WERI-Rb-1 (cell line): ENCODE data around the gene EMC7.
"Not testable (repeated sequence)": the region's sequence is repeated elsewhere in the genome, so short reads cannot be mapped to it uniquely, and the experiment has no call there.

Experiments
- DNase-seq: peaks from one replicate; pipeline ENCODE4 v3.0.0-alpha.2; 2020
- H3K27ac ChIP-seq: fragments of 250-450 bp; sonication (Bioruptor Pico); 2 replicates; pipeline ENCODE4 v1.5.1; 2020; ENCODE audit warnings: mild to moderate bottlenecking, moderate library complexity
- H3K27me3 ChIP-seq: fragments of 250-450 bp; sonication (Bioruptor Pico); 2 replicates; pipeline ENCODE4 v1.5.1; 2021; ENCODE audit warnings: mild to moderate bottlenecking, low read depth, moderate library complexity; ENCODE audit not compliant: insufficient read depth, severe bottlenecking
- H3K36me3 ChIP-seq: fragments of 250-450 bp; sonication (Bioruptor Pico); 2 replicates; pipeline ENCODE4 v1.5.1; 2020; ENCODE audit warnings: mild to moderate bottlenecking, moderate library complexity
- H3K4me3 ChIP-seq: 2 replicates; pipeline ENCODE4 v1.5.1; 2011; ENCODE audit warnings: low read depth, mild to moderate bottlenecking, control low read depth, low read length
- H3K9me3 ChIP-seq: fragments of 250-450 bp; sonication (Bioruptor Pico); 2 replicates; pipeline ENCODE4 v1.5.1; 2021; ENCODE audit warnings: mild to moderate bottlenecking, moderate library complexity; ENCODE audit not compliant: severe bottlenecking
- CTCF ChIP-seq: IDR thresholded peaks from 2 replicates; pipeline ENCODE4 v1.5.1; 2011; ENCODE audit warnings: low read depth, mild to moderate bottlenecking, control low read depth, inconsistent platforms, low read length

The EMC7 gene

GRCh38 chr15:34126522-34126921 lies 24.9 kb upstream of the EMC7 start:
- DNase-seq: no peak
- Histone ChIP-seq H3K4me3 (no peak overlapping the region), H3K36me3 (no peaks in the 10 kb centered on the region), H3K9me3 (no peaks in the 10 kb centered on the region), H3K27ac (no peak overlapping the region), H3K27me3 (no peaks in the 10 kb centered on the region)
- TF ChIP-seq CTCF: no peak

GRCh38 chr15:34125945-34126344 lies 24.3 kb upstream of the EMC7 start:
- no peak overlapping the region for H3K27ac ChIP-seq
- no peak for DNase-seq
- no peaks in the 10 kb centered on the region for H3K9me3 ChIP-seq
- no peaks in the 10 kb centered on the region for H3K36me3 ChIP-seq
- no peak overlapping the region for H3K4me3 ChIP-seq
- H3K27me3 ChIP-seq: no peaks in the 10 kb centered on the region
- no peak for TF ChIP-seq CTCF

GRCh38 chr15:34124651-34125050 lies 23.0 kb upstream of the EMC7 start:
- no peaks in the 10 kb centered on the region for H3K27me3 ChIP-seq
- no peak for TF ChIP-seq CTCF

GRCh38 chr15:34122771-34123183 lies 21.1 kb upstream of the EMC7 start:
- Histone ChIP-seq H3K27ac (no peak overlapping the region), H3K4me3 (no peak overlapping the region), H3K36me3 (no peaks in the 10 kb centered on the region), H3K9me3 (no peaks in the 10 kb centered on the region), H3K27me3 (no peaks in the 10 kb centered on the region)
- no peak for DNase-seq
- no peak for TF ChIP-seq CTCF

More at GRCh38 chr15:34124651-34125050, 23.0 kb upstream of the EMC7 start:
- no peak for DNase-seq
- no peak overlapping the region for H3K27ac ChIP-seq
- no peaks in the 10 kb centered on the region for H3K9me3 ChIP-seq
- H3K4me3 ChIP-seq: no peak overlapping the region
- no peaks in the 10 kb centered on the region for H3K36me3 ChIP-seq

- not testable (repeated sequence) for DNase-seq, H3K27ac ChIP-seq
Measured at GRCh38 chr15:34121786-34122185, 20.1 kb upstream of the EMC7 start.

GRCh38 chr15:34120420-34120819 lies 18.8 kb upstream of the EMC7 start:
- H3K4me3 ChIP-seq, H3K27me3 ChIP-seq, H3K27ac ChIP-seq, H3K36me3 ChIP-seq, H3K9me3 ChIP-seq, DNase-seq: not testable (repeated sequence)

More at GRCh38 chr15:34121786-34122185, 20.1 kb upstream of the EMC7 start:
- not testable (repeated sequence) for H3K27me3 ChIP-seq, H3K4me3 ChIP-seq, H3K36me3 ChIP-seq, H3K9me3 ChIP-seq

- Histone ChIP-seq H3K4me3 (no peak overlapping the region), H3K36me3 (no peaks in the 10 kb centered on the region), H3K27ac (no peak overlapping the region; the same call in 1 of the 2 replicates), H3K27me3 (no peaks in the 10 kb centered on the region), H3K9me3 (no peaks in the 10 kb centered on the region)
- TF ChIP-seq CTCF: no peak
- DNase-seq: peak; percentile 84
Measured at GRCh38 chr15:34119291-34119690, 17.6 kb upstream of the EMC7 start.
